GM12801 (cell line): Measurements from ENCODE around the gene ENG.

Experiments used
- TF ChIP-seq, protein P1 (sequence below): IDR thresholded peaks from one replicate; pipeline ENCODE4 v1.5.1; 2011; ENCODE audit warnings: control low read depth; ENCODE audit not compliant: insufficient read length; ENCODE audit errors: extremely low read depth

ENG gene

DNA sequence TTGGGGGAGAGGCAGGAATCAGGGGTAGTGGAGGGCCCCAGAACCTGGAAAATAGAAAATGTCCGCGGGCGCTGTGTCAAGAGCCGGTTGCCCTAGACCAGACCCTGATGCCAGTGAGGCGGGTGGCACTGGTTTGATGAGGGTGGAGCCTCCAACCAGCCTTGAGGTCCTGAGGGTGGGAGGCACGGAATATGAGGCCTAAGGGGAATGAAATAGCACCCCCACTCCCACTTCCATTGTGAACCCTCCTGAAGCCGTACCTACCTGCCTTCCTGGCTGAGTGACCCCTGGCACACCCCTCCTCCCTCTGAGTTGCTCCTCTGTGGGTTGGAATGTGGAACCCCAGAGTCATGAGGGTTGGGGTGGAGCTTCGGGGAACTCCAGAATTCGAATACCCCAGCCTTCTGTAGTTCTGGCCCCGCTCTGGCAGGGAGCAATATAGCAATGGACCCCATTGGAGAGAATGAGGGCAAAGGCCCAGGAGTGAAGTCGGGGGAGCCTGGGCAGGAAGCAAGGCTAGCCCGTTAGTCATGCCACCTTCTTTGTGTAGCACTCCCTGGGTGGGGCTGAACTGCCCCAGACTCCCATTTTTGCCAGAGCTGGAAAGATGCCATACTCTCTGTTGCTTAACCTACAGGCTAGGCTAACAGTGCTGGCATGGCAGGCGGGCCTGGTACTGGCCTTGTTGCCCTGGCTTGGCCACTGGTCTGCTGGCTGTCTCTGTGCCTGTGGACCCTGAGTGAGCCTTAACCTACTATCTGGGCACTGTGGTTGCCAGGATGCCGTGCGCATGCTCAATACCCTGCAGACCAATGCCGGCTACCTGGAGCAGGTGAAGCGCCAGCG lies 50.7 kb downstream of the ENG start:
- TF ChIP-seq, protein P1, sequence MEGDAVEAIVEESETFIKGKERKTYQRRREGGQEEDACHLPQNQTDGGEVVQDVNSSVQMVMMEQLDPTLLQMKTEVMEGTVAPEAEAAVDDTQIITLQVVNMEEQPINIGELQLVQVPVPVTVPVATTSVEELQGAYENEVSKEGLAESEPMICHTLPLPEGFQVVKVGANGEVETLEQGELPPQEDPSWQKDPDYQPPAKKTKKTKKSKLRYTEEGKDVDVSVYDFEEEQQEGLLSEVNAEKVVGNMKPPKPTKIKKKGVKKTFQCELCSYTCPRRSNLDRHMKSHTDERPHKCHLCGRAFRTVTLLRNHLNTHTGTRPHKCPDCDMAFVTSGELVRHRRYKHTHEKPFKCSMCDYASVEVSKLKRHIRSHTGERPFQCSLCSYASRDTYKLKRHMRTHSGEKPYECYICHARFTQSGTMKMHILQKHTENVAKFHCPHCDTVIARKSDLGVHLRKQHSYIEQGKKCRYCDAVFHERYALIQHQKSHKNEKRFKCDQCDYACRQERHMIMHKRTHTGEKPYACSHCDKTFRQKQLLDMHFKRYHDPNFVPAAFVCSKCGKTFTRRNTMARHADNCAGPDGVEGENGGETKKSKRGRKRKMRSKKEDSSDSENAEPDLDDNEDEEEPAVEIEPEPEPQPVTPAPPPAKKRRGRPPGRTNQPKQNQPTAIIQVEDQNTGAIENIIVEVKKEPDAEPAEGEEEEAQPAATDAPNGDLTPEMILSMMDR = no peak

DNA sequence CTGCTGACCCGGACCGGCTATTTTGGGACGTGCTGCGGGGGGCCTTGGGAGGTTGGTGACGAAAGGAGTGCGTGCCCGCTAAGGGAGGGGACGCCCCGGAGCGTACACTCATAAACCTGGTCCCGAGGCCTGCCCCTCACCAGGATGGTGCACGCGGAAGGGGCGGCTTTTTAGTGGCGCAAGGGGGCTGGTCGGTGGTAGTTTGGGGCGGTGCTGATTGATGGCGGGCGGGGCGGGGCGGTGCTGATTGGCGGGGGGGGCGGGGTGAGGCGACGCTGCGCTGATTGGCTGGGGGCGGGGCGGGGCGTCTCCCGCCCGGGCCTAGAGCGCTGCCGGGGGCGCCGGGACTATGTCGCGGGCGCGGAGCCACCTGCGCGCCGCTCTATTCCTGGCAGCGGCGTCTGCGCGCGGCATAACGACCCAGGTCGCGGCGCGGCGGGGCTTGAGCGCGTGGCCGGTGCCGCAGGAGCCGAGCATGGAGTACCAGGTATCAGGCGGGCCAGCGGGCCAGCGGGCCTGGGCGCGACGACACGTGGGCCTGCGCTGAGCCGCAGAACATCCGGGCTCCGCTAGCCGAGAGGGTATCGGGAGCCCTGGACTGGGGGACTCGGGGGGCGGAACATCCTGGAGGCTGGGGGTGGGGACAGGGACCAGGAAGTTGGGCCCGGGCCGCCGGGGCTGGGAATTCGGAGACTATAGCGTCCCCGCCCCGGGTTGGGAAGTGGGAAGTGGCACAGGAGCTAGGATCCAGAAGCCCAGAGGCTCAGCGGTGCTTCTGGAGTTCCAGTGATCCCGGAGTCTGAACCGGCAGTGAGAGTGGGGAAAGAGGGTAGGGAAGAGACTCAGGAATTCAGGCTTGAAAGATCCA lies 51.6 kb downstream of the ENG start, which contains the start of gene FPGS:
FPGS (plus strand) TSS at position 307 of the 868 bp plus-strand sequence; CDS start at position 350, 43 bp downstream.
- TF ChIP-seq, protein P1 = no peak

DNA sequence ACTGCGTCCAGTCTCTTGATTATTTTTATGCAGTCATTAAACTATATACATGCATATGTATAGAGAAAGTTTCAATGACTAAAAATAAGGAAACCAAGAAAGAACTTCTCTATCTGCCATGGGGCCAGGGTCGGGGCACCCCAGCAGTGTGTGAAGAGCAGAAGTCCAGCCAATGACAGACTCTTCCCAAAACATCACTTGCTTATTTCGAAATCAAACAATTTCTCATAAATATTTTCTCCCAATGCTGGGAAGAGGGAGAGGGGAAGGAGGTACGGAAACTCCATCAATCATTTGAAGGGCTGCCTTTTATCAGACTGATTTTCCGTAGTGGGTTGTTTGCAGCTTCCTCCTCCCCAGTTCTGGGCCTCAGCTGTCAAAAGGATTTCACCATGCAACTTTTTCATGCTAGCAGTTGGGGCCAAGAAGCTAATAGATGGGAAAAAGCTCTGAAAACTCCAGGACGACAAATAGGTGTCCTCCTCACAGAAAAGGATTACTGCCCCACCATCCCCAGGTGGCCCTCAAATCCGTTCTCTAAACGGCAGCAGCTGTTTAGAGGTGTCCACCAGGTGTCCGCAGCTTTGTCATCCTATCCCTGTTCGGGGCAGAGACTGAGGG lies 52.4 kb downstream of the ENG start:
- TF ChIP-seq, protein P1 = no peak

DNA sequence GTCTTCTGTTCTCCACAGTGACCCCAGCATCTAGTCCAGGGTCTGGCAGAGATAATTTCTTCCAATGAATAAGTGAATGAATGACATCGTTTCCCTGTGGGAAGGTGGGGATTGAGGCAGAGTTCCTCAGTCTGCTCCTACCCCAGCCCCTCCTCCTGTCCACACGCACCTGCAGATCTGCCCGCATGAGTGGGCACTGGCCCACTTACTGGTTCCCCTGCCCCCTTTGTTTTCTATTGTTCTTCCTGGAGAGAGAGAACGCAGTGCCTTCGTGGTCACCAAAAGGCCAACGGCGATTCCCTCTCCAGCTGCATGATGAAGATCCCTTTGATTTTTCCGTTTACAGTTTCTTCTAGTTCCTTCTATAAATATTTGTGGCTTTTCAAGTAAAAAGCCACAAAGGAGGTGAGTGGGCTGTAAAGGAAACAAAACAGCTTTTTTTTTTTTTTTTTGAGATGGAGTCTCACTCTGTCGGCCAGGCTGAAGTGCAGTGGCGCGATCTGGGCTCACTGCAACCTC lies 57.5 kb downstream of the ENG start:
- TF ChIP-seq, protein P1 = no peak

DNA sequence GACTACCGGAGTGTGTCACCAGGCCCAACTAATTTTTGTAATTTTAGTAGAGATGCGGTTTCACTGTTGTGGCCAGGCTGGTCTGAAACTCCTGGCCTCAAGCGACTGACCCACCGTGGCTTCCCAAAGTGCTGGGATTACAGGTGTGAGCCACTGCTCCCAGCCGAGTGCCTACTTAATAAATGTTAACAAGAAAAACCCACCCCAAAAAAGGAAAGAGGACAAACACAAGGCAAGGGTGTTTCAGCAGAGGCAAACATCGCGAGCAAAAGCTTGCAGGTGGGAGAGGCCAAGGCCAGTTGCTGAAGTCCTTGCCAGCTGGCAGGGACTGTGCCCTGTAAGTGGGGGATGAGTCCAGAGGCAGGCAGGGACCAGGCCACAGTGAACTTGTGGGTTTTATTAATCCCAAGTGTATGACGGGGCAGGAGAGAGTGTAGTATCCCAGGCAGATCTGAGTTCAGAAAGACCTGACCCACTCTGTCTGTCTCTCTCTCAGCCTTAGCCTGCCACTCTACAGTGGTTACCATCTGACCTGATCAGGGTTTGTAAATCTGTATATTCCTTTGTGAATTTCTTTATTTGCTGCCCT lies 58.1 kb downstream of the ENG start:
- TF ChIP-seq, protein P1 = no peak

DNA sequence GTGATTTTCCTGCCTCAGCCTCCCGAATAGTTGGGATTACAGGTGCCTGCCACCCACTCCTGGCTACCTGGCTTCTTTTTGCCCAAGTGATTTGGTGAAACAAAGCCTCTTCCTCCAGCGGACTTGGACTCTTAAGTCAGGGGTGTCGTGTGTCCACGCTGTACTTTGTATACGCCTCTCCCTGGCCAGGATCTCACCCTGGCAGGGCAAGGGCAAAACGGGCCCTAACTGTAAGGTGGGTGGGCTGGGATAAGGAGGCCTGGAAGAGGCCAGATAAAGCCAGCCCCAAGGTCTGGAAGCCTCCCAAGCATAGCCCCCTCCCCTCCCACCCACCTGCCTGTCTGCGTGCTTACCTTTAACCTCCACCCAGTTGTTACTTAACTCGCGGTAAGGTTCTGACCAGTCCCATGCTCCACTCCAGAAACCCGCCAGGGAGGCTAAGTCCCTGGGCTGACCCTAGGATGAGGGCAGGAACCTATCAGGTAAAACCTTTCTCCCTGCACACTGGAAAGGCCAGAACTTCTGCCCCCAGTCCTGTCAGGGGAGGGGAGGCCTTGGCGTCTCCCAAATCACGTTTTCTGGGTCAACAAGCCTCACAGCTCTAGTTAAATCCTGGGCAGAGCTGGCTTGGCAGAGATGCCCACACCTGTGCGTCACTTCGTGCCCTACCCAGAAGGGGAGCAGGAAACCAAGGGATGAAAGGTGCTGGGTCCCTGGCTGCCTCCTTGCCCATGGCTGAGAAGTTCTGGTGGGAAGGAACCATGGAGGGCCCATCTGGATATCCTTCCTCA lies 60.3 kb downstream of the ENG start:
- TF ChIP-seq, protein P1 = no peak
